HEK293T (cell line): ENCODE data around the gene GRK1.

Experiments
- BHLHE40 ChIP-seq: fragments of 450-650 bp; IDR thresholded peaks from 2 replicates; pipeline ENCODE4 v1.6.1; 2016; ENCODE audit warnings: mild to moderate bottlenecking, moderate library complexity, borderline replicate concordance
- ELF4 ChIP-seq: fragments of 450-650 bp; IDR thresholded peaks from 2 replicates; pipeline ENCODE4 v1.6.1; 2017; ENCODE audit warnings: antibody characterized with exemption
- FOXK2 ChIP-seq: fragments of 450-650 bp; IDR thresholded peaks from 2 replicates; pipeline ENCODE4 v1.6.1; 2016; ENCODE audit warnings: mild to moderate bottlenecking
- FOXM1 ChIP-seq: fragments of 450-650 bp; IDR thresholded peaks from 2 replicates; pipeline ENCODE4 v1.6.1; 2017; ENCODE audit warnings: mild to moderate bottlenecking, borderline replicate concordance
- HDGF ChIP-seq: fragments of 450-650 bp; IDR thresholded peaks from 2 replicates; pipeline ENCODE4 v1.6.1; 2017; ENCODE audit warnings: antibody characterized with exemption, borderline replicate concordance
- L3MBTL2 ChIP-seq: fragments of 450-650 bp; conservative IDR thresholded peaks from 2 replicates; pipeline ENCODE4 v1.6.1; 2016; ENCODE audit warnings: mild to moderate bottlenecking
- LEF1 ChIP-seq: fragments of 450-650 bp; IDR thresholded peaks from 2 replicates; pipeline ENCODE4 v1.6.1; 2017; ENCODE audit warnings: mild to moderate bottlenecking, borderline replicate concordance
- NFRKB ChIP-seq: fragments of 450-650 bp; IDR thresholded peaks from 2 replicates; pipeline ENCODE4 v1.6.1; 2016; ENCODE audit warnings: mild to moderate bottlenecking, moderate library complexity
- SP1 ChIP-seq: fragments of 450-650 bp; IDR thresholded peaks from 2 replicates; pipeline ENCODE4 v1.6.1; 2017
- SUZ12 ChIP-seq: fragments of 450-650 bp; IDR thresholded peaks from 2 replicates; pipeline ENCODE4 v1.6.1; 2016; ENCODE audit warnings: mild to moderate bottlenecking
- TARDBP ChIP-seq: fragments of 450-650 bp; IDR thresholded peaks from 2 replicates; pipeline ENCODE4 v1.6.1; 2016
- ZNF384 ChIP-seq: fragments of 450-650 bp; IDR thresholded peaks from 2 replicates; pipeline ENCODE4 v1.6.1; 2016

DNA sequence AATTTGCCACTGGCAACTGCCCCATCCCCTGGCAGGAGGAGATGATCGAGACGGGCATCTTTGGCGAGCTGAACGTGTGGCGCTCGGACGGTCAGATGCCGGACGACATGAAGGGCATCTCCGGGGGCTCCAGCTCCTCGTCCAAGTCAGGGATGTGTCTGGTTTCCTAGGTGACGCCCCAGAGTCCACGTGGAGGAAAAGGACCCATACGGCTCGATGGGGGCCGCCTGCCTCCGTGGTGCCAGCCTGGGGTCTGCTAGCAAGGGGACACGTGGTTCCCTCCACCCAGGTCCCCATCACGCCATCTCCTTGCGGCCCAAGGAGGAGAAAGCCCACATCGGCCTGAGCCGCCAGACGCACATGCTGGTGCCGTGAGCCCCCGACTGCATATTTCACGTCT lies 68.2 kb downstream of the GRK1 start:
- TF ChIP-seq FOXM1 (no peak), HDGF (no peak), ELF4 (no peak), TARDBP (no peak), NFRKB (no peak), ZNF384 (no peak), LEF1 (no peak), L3MBTL2 (no peak), SP1 (no peak), FOXK2 (no peak), SUZ12 (no peak), BHLHE40 (no peak)
